ENCODE results near the gene KCTD18.

KCTD18 gene

DNA sequence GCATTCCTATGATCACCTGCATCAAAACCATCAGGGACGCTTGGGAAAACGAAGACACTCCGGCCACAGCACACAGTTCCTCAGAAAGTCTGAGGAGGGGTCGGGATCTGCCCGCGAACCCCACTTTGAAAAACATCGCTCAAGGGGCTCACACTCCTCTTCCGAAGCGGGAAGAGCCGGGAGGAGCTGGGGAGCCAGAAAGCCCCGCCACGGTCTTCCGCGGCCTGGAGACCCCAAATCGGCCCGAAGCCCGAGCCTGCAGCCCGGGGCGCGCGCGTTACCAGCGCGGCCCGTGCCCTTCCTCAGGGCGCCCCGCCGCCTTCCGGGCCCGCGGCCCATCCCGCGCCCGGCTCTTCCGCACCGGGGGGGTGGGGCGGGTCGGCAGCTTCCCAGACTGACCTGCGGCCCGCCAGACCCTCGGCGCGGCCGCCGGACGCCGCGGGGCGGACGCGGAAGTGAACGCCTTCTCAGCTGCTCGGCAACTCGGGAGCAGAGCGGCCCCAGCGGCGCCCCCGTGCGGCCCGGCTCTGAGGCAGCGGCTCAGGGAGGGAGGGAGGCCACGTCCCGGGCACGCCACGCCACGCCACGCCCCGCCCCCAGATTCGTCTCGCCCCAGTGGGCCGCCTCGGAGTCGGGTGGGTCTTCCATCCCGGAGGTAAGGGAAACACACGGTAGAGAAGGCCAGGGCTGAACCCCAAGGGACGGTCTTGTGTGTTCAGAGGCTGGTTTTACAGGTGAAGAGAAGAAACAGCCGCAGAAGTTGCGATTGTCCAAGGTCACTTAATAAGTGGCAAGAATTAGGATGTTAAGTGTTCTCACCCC, at the start of gene KCTD18:
TSS of gene KCTD18 (minus strand) at position 457 of the 822 bp plus-strand sequence. CDS start 3,052 bp downstream, outside the sequence.
- DNase-seq = peak; percentile 61

DNA sequence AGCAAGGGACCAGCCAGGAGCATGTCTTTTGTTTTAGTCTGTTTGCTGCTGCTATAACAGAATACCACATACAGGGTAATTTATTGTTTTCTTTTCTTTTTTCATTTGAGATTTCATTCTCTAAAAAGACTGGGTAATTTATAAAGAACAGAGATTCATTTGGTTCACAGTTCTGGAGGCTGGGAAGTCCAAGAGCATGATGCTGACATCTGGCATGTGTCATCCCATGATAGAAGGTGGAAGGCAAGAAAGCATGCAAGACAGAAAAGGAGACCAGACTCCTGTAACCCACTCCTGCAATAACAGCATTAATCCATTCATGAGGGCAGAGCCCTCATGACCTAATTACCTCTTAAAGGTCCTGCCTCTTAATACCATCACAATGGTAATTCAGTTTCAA, 30.9 kb upstream of the KCTD18 start:
- DNase-seq = no peak

DNA sequence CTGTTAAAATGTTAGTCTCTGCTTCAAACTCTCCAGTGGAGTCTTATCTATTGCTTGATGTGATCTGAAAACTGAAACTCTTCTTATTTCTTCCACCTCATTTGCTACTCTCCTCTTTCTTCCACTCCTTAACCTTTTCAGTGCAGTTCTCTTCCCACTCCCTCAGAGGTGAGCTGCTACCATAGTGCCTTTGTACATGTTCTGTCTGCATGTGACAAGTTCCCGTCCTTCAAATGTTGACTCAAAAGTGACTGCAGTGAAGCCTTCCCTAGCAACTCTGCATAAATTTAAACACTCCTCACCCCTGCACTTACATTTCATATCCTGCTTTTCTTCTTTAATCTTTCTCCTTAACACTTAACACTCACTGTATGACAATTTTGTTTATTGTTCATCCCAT, 28.3 kb upstream of the KCTD18 start:
- no peak for DNase-seq

DNA sequence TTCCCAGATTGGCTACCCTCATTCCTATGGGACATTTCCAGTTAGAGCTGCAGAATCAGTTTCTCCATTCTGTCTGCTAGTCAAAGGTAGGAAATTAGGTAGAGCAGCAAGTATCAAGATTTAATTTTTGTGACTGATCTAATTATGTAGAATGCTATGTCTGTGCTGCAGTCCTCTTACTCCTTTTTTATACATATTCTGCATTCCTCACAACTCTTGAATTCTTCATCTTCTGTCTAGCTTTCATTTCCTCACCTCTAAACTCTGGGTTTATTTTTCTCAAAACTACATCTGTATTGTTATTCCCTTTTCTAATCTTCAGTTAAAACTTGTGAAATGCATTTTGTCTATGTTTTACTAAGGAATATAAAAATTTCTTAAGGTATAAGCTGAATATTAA, 24.7 kb upstream of the KCTD18 start:
- DNase-seq = no peak

DNA sequence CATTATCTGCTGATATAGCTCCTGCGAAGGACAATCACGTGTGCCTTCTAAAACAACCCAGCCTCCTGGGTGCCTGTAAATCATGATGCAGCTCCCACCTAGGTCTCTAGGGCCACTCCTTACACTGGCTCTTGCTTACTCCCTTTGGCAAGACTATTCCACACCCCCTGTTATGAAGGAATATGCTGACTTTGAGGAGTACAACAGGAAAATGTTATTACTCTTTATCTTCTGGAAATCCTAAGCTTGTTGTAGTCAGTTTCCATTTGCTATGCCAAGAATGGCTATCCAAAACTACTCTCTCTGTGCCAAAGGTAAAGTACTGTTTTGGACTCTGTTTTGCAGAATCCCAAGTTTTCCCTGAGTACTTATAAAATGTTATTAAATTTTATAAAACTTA, 23.9 kb upstream of the KCTD18 start:
- DNase-seq = no peak

DNA sequence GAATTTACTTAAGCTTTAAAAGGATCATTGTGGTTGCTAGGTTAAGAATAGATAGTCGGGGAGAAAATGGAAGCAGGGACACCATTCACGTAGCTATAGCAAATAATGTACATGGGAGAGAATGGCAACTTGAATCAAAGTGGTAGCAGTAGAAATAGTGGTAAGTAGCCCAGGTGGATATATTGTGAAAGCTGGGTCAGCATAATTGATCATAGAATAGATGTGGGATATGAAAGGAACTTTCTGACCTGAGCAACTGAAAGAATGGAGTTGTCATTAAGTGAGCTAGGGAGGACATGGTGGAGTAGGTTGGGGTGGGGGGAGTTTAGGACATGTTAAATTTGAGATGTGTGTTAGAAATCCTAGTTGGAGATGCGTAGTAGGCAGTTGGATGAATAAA, 18.4 kb upstream of the KCTD18 start:
- DNase-seq = no peak

DNA sequence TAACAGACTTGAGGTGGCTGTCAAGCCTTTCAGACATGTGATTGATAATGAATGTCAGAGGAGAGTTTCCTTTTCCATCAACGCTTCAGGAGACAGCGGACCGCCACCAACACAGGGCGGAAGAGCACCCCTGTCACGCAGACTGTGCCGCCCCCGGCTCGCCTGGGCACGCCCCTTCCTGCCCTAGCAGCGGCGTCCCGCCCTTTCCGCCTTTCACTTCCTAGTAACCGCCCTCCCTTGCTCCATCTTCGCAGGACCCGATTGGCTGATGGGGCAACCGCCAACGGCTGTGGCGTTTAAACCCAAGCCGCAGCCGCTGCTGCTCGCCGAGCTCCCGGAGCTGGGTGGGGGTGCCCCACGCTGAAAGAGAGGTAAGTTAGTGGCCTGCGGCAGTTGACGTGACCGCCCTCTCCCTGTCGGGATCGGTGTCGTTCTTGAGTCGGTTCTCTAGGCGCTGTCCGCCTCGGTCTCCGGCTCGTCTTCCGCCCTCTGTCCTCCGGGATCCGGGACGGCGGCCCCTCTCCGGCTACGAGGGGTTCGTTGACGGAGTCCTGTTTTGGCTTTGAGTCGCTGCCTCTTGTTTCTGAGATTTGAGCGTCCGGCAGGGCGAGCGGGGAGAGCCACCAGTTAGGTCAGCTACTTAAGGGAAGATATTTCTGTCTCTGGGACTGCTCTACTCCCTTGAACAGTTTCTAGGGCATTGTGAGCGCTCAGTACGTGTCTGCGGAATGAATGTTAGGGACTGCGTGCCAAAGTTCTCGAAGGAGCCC, 16.2 kb upstream of the KCTD18 start, which contains the start of gene SGO2:
TSS of gene SGO2 (plus strand) at position 326 of the 770 bp plus-strand sequence. CDS start 6,769 bp downstream, outside the sequence.
- peak; percentile 86 for DNase-seq

DNA sequence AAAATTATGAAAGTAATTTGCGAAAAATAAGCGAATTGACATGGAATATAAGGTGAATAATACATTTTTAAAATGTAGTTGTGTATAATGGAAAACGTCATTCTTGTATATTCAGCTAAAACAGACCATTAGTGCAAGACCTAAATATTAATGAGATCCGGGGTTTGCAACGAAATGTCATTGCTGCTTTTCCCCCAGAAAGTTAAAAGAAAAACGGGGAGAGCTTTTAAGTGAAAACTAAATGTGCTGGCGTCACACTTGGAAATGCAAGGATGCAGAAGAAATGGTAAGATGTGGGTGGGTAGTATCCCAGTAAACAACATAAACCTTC, 15.6 kb upstream of the KCTD18 start:
- no peak for DNase-seq

DNA sequence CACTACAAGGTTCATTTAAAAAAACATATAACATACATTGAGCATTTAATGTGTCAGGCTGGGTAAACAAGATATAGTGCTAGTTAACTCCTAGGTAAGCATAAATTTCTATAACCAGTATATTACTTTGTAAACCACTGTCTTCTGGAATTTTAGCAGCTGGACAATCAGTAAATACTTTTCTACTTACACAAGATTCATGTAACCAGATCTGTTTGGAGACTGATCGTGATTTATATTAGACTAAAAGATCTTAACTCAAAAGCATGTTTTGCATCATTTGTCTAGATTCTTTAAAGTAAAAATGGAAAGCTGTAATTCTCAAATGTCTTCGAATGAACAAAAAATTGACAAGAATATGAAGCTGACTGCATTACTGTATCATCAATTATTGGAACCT, 15.2 kb upstream of the KCTD18 start:
- DNase-seq = no peak

DNA sequence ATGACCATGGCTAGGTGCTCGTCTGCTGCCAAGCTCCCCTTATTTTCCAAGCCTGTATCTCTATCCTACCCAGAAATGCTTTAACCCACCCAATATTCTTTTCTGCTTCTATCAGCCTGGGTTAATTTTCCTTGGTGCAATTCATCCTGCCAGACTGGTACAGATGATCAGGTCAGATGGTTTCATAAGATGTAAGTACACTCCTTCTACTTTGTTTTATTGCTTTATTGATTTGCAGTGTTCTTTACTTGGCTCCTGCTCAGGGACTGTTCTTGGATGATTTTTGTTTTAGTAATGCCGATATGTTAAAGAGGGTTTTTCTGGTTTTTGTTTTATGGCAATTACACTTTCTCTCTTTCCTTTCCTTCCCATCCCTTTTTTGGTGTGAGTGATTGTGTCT, 13.7 kb upstream of the KCTD18 start:
- no peak for DNase-seq

DNA sequence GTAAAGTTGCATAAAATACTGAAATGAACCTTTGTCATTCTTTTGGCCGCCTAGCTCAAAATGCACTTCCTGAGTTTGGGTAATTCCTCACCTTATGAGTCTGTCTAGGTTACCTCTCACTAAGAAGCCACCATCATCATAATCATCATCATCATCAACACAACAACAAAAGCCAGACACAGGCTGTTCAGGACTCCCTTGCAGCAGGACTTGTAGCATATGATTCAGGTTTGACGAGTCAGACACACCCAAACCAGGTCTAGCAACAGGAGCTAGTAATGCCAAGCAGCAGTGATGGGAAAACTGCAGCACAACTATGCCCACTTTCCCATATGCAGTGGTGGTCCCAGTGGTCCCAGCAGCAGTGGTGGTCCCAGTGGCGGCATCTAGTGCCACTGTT, 13.3 kb upstream of the KCTD18 start:
- DNase-seq = no peak

DNA sequence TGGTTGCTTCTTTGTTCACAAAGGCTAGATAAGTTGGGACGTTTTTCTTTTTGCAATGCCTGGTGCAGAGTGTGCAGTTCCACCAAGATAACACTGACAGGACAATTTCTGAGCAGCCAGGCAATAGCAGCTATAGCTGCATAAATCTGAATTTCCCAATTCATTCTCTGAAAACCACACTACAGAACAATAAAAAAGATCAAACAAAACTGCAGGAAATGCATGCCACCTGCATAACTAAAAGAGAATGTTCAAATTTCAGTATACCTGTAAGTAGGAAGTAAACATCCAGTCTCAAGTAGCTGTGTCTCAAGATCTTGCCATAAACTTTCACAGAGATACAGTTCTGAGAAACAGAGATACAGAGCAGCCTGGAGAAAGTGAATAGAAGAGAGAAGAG, 5.3 kb upstream of the KCTD18 start:
- no peak for DNase-seq

DNA sequence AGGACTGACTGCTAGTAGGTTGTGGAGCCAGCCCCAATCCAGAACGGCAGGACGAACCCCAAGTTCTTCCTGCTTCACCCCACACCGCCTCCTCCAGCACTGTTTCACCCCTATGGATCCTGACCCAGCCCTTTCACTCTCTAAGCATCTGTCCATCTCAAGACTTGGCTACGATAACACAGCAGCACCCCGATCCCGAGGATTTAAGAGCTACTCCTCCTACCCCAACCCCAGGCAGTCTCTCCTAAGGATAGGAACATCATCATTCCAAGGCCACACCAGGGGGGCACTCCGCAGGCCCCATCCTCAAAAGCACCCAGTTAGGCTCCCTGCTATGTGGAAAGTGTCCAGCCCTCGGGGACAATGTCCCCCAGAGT, 645 bp downstream of the KCTD18 start:
- DNase-seq = no peak

DNA sequence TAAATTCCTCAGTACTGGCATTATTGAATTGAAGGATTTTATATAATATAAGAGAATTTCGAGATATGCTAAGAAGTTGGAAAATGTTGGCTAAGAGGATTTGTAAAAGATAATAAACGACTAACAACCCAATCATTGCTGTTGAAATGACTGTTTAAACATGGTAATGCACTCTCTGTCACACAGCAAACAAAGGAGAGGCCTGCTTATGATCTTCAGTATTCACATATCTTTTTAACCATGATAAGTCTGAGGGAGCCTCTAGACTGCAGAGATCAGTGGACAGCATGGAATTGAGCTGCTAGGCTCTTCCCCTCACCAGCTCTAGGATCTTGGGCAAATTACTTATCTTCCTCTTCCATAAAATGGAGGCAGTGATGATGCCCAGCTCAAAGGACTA, 2.7 kb downstream of the KCTD18 start:
- DNase-seq = no peak

DNA sequence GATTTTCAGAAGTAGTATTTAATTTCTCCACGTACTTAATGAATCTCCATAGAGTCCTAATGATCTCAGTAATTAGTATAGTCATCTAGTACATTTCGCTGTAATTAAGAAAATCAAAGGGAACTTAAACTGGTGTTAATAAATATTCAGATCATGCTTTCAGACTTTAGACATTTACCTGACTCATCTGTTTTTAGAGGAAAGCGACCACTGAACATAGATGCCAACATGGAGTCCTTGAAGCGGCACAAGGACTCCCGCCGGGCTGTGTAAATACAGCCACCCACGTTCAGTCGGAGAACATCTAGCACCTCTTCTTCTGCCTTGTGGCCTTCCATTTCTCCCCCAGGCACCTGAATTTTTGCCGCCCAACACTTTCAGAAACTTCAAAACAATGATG, 3.2 kb downstream of the KCTD18 start:
- DNase-seq = no peak

DNA sequence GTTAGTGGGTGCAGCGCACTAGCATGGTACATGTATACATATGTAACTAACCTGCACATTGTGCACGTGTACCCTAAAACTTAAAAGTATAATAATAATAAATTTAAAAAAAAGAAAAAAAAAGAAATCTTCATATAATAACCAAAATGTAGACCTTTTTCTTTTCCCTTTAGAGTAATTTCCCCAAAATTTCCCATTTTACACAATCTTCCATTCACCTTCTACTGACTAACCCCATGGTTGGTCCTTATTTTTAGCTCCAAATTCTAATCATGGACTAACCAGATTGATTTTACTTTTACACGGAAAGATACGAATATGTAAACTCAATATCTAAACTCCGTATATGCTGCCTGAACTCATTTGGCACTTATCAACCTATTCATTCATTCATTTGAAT, 7.7 kb downstream of the KCTD18 start:
- no peak for DNase-seq

DNA sequence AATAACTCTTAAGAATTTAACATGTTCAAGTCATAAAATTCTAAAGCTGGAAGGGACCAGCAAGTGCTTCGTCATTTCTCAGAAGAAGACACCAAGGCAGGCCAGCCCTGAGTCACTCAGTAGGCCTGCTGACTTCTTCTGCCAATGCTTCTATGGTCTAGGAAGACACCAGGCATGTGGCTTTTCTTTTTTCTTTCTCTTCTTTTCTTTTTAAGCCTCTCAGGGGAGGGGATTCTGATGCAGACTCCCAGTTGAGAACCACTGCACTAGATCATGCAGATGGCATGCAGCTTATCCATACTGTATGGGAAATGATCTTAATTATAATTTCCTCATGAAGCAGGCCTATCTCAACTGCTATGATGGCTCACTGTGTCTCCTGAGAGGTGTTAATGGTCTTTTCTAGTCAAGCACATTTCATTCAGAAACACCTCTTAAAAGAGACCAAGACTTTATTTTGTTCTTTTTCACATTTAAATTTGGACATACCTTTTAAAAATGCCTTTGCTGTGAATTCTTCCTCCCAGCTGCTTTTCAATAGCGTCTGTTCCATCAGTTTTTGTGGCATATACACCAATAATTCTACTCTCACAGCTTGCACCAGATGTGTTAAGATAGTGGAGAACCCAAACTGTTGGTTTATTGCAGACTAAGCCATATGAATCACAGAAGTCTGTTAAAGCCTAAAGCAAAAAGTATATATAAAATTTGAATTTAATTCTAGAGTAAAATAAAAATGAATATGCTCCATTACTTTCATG, 11.3 kb downstream of the KCTD18 start:
- no peak for DNase-seq

DNA sequence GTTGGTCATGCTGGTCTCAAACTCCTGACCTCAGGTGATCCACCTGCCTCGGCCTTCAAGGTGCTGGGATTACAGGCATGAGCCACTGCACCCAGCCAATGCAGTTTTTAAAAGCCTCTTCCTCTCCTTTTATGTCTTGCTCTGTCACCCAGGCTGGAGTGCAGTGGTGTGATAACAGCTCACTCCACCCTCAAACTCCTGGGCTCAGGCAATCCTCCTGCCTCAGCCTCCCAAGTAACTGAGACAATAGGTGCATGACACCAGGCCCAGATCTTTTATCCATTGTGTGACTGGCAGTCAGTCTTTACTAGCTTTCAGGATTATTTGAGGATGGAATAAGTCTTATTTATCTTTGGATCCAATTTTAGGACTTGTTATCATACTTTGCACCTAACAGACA, 13.2 kb downstream of the KCTD18 start:
- DNase-seq = no peak

DNA sequence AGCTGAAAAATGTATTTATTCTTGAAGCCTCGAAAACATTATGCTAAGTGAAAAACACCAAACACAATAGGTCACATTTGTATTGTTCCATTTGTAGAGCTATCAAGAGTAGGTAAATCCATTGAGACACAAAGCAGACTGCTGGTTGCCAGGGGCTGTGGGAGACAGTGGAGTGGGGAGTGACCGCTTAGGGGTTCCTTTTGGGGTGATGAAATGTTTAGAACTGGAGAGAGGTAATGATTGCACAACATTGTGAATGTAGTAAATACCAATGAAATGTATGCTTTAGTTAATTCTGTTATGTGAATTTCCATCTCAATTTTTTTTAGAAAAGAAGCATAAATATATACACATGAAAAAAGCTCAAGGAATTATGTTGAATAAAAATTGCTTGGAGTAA, 15.8 kb downstream of the KCTD18 start:
- no peak for DNase-seq

DNA sequence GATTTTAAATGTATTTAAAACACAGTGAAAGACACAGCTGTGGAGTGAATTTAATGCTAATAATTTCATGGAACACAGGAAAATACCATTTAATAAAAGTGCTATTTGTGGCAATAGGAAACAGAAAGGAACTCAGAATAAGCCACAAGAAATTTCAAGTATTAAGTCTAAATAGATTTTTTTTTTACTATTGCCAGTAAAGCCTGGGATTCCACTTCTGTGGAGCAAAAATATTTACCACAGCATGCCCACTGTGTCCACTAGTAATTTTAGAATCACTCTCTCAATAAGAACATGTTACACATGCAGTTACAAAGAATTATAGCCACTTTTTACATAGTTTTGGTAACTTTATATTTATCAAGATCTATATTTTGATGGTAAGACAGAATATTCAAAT, 17.2 kb downstream of the KCTD18 start:
- DNase-seq = no peak

DNA sequence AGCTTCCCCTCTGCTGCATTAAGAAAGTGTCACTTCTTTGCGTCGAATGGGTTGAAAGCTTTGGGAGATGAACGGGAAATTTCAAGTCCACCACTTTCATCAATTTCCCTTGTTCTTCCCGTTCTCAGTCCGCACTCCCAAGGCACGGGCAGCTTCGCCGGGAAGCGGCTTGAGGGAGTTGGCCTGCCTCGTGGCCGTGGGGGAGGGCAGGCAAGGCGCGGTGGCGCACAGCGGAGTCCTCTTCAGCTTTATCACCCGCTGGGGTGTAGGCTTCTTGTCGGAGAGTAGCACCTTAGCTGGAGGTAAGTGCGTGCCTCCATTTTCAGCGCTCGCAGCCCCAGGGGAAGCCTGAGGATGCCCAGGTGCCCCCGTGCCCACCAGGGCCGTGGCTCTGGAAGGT, 19.9 kb downstream of the KCTD18 start:
- DNase-seq = no peak

DNA sequence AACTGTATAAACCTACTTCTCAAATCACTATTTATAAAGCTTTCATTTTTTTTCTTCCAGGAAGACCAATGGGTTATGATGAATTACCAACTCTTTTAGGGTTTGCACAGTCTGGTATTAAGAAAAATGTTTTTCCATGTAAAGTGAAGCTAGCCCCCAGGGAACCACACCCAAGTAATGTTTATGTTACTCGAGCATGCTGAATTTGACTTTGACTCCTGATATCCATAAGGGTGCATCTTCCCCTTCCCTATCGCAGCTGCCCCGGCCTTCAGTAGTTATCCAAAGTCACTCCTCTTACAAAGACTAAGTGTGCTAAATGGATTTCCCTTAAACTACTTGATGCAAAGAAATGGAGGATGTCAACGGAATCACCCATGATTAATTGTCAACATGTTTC, 21.7 kb downstream of the KCTD18 start:
- DNase-seq = no peak

DNA sequence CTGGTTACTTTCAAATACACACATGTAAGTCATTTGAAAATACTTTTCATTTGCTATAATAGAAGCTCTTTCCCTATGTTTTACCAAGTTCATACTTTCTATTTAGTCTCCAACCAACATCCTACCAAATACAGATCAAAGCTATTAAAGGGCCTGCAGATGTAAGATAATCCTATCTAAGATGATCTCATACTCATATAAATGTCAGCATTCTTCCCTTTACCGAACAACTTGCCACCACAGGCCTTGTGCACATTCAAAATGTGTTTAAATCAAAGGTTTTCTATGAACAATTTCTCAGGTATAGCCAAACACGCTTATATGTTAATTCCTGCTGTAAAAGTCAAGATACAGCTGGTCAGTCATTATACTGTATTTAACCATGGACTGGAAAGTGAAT, 23.3 kb downstream of the KCTD18 start:
- no peak for DNase-seq

DNA sequence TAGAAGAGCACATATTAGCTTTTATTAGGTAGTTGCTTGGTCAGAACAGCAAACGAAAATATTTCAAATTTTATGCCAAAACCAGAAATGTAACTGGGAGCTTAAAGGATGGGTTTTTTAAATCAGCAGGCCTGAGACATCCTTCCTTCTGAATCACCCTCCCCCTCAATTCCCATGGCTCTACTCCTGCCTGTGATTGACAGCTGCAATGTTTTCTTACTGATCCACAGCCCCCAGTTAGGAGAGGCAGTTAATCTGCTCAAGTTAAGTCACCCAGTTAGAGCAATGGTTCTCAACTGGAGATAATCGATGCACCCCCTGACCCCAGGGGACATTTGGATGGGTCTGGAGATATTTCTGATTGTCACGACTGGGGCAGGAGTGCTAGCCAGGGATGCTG, 24.9 kb downstream of the KCTD18 start:
- DNase-seq = no peak

Data from NCI-H1048 (cell line).